HG03565 (cell line): ENCODE data around the gene CPSF4.
A peak's percentile ranks its signal among the peaks of the same experiment; 100 is the strongest.

Experiments
- ATAC-seq: cut with Tn5 transposase; IDR thresholded peaks from one replicate; pipeline ENCODE4 v1.9.1; 2021; ENCODE audit warnings: mild to moderate bottlenecking, moderate library complexity; ENCODE audit not compliant: unreplicated experiment

Gene CPSF4

GRCh38 chr7:99447943-99448342 is 9.2 kb downstream of the CPSF4 start:
- no peak for ATAC-seq

GRCh38 chr7:99448855-99449254 is 10.1 kb downstream of the CPSF4 start:
- ATAC-seq: no peak

GRCh38 chr7:99449326-99449725 is 10.6 kb downstream of the CPSF4 start:
- ATAC-seq: no peak

- no peak for ATAC-seq
Observed at GRCh38 chr7:99451936-99452335, 13.2 kb downstream of the CPSF4 start.

GRCh38 chr7:99452541-99452940 is 13.8 kb downstream of the CPSF4 start:
- ATAC-seq: no peak

- ATAC-seq: no peak
Observed at GRCh38 chr7:99453105-99453504, 14.4 kb downstream of the CPSF4 start.

GRCh38 chr7:99455874-99456273 is 17.1 kb downstream of the CPSF4 start:
- ATAC-seq: no peak

- no peak for ATAC-seq
Observed at GRCh38 chr7:99456288-99456687, 17.5 kb downstream of the CPSF4 start.

GRCh38 chr7:99457050-99457649 is 18.4 kb downstream of the CPSF4 start:
- ATAC-seq: no peak

GRCh38 chr7:99457650-99458493 is 19.1 kb downstream of the CPSF4 start:
- ATAC-seq: no peak

- ATAC-seq: no peak
Observed at GRCh38 chr7:99459087-99459486, 20.3 kb downstream of the CPSF4 start.

GRCh38 chr7:99460651-99461050 is 21.9 kb downstream of the CPSF4 start:
- no peak for ATAC-seq

- no peak for ATAC-seq
Observed at GRCh38 chr7:99461221-99461620, 22.5 kb downstream of the CPSF4 start.

GRCh38 chr7:99465421-99465768 is 26.7 kb downstream of the CPSF4 start:
- ATAC-seq: no peak

- no peak for ATAC-seq
Observed at GRCh38 chr7:99468336-99468918, 29.7 kb downstream of the CPSF4 start.

- no peak for ATAC-seq
Observed at GRCh38 chr7:99469381-99470065, 30.8 kb downstream of the CPSF4 start.

- ATAC-seq: peak; percentile 84
Observed at GRCh38 chr7:99472561-99473314, 34.0 kb downstream of the CPSF4 start, which contains the start of gene ZNF789. ZNF789 (plus strand) TSS chr7:99472890; CDS start chr7:99476457, 3,567 bp downstream.

GRCh38 chr7:99473315-99473596 is 34.5 kb downstream of the CPSF4 start:
- ATAC-seq: no peak

- no peak for ATAC-seq
Observed at GRCh38 chr7:99476107-99476506, 37.4 kb downstream of the CPSF4 start.

- ATAC-seq: no peak
Observed at GRCh38 chr7:99478464-99479440, 40.0 kb downstream of the CPSF4 start.
